GM21737 (cell line): ENCODE measurements around the gene EDC4.
"Not testable (repeated sequence)": the region's sequence is repeated elsewhere in the genome, so short reads cannot be mapped to it uniquely, and the experiment has no call there.

Source experiments
- ATAC-seq: cut with Tn5 transposase; IDR thresholded peaks from one replicate; pipeline ENCODE4 v1.9.1; 2021; ENCODE audit warnings: mild to moderate bottlenecking, moderate library complexity; ENCODE audit not compliant: unreplicated experiment

Gene EDC4

GRCh38 chr16:67848118-67848517 is 24.7 kb upstream of the EDC4 start:
- ATAC-seq = no peak

- no peak for ATAC-seq
These were observed 19.2 kb upstream of the EDC4 start for GRCh38 chr16:67853670-67854069.

GRCh38 chr16:67855789-67856188 is 17.1 kb upstream of the EDC4 start:
- ATAC-seq = no peak

GRCh38 chr16:67856927-67857546 is 15.8 kb upstream of the EDC4 start:
- ATAC-seq = no peak

GRCh38 chr16:67857547-67858233 is 15.2 kb upstream of the EDC4 start:
- no peak for ATAC-seq

GRCh38 chr16:67858500-67858899 is 14.4 kb upstream of the EDC4 start:
- no peak for ATAC-seq

GRCh38 chr16:67860589-67861398 is 12.1 kb upstream of the EDC4 start:
- ATAC-seq = no peak

- no peak for ATAC-seq
These were observed 11.0 kb upstream of the EDC4 start for GRCh38 chr16:67861877-67862276.

GRCh38 chr16:67862623-67863583 is 9.9 kb upstream of the EDC4 start:
- ATAC-seq = no peak

- ATAC-seq = not testable (repeated sequence)
These were observed 8.8 kb upstream of the EDC4 start for GRCh38 chr16:67864044-67864443.

- ATAC-seq = no peak
These were observed 8.3 kb upstream of the EDC4 start for GRCh38 chr16:67864594-67864993.

GRCh38 chr16:67865318-67865717 is 7.5 kb upstream of the EDC4 start:
- no peak for ATAC-seq

- no peak for ATAC-seq
These were observed 4.6 kb upstream of the EDC4 start for GRCh38 chr16:67868290-67868689.

GRCh38 chr16:67869653-67870052 is 3.2 kb upstream of the EDC4 start:
- ATAC-seq = no peak

- ATAC-seq = no peak
These were observed 1.6 kb upstream of the EDC4 start for GRCh38 chr16:67871256-67871655.

- no peak for ATAC-seq
These were observed 671 bp upstream of the EDC4 start for GRCh38 chr16:67872131-67872630.

GRCh38 chr16:67873435-67874370 is 851 bp downstream of the EDC4 start:
- ATAC-seq = no peak

- ATAC-seq = no peak
These were observed 1.5 kb downstream of the EDC4 start for GRCh38 chr16:67874372-67874771.

- no peak for ATAC-seq
These were observed 4.2 kb downstream of the EDC4 start for GRCh38 chr16:67877064-67877463.

GRCh38 chr16:67878232-67878631 is 5.4 kb downstream of the EDC4 start:
- ATAC-seq = no peak
